KMS-11 (cell line): ENCODE data around the gene PPM1H.

ENCODE experiments used
- H2AFZ ChIP-seq: fragments of 200-600 bp; sonication (generic); 2 replicates; pipeline ENCODE4 v1.6.1; 2016; ENCODE audit warnings: antibody characterized with exemption, mixed run types, low read depth
- H3K27ac ChIP-seq: fragments of 200-600 bp; sonication (generic); 2 replicates; pipeline ENCODE4 v1.6.1; 2016; ENCODE audit warnings: mild to moderate bottlenecking, mixed run types
- H3K27me3 ChIP-seq: fragments of 200-600 bp; sonication (generic); 2 replicates; pipeline ENCODE4 v1.6.1; 2017; ENCODE audit warnings: mild to moderate bottlenecking, low read depth, mixed run types, moderate library complexity; ENCODE audit not compliant: insufficient read depth
- H3K36me3 ChIP-seq: fragments of 200-600 bp; sonication (generic); 2 replicates; pipeline ENCODE4 v1.6.1; 2017; ENCODE audit warnings: mild to moderate bottlenecking, mixed run types; ENCODE audit not compliant: insufficient read depth
- H3K4me1 ChIP-seq: fragments of 200-600 bp; sonication (generic); 2 replicates; pipeline ENCODE4 v1.6.1; 2016; ENCODE audit warnings: mild to moderate bottlenecking, low read depth, mixed run types; ENCODE audit not compliant: poor library complexity, severe bottlenecking
- H3K4me2 ChIP-seq: fragments of 200-600 bp; sonication (generic); 2 replicates; pipeline ENCODE4 v1.7.0; 2016; ENCODE audit warnings: mild to moderate bottlenecking, mixed run types
- H3K4me3 ChIP-seq: fragments of 200-600 bp; sonication (generic); IDR thresholded peaks from 2 replicates; pipeline ENCODE4 v1.6.1; 2017; ENCODE audit warnings: low read depth, low read length, mixed read lengths; ENCODE audit not compliant: insufficient read depth
- H3K79me2 ChIP-seq: fragments of 200-600 bp; sonication (generic); 2 replicates; pipeline ENCODE4 v1.6.1; 2016; ENCODE audit warnings: low read depth, mixed run types; ENCODE audit not compliant: insufficient read depth
- H3K9ac ChIP-seq: fragments of 200-600 bp; sonication (generic); 2 replicates; pipeline ENCODE4 v1.6.1; 2016; ENCODE audit warnings: mild to moderate bottlenecking, mixed run types
- H4K20me1 ChIP-seq: fragments of 200-600 bp; sonication (generic); 2 replicates; pipeline ENCODE4 v1.6.1; 2016; ENCODE audit warnings: mild to moderate bottlenecking, mixed run types; ENCODE audit not compliant: insufficient read depth
- CTCF ChIP-seq: fragments of 200-600 bp; sonication (generic); conservative IDR thresholded peaks from 2 replicates; pipeline ENCODE4 v1.6.1; 2017; ENCODE audit warnings: low read depth, mild to moderate bottlenecking, antibody characterized with exemption, low read length, moderate library complexity, mixed read lengths

The PPM1H gene

GRCh38 chr12:62653304-62653703 is 281.6 kb downstream of the PPM1H start:
- no peak overlapping the region for H3K4me2 ChIP-seq
- no peak overlapping the region for H3K9ac ChIP-seq
- no peaks in the 10 kb centered on the region for H3K4me1 ChIP-seq
- no peaks in the 10 kb centered on the region for H4K20me1 ChIP-seq
- TF ChIP-seq CTCF, result no peak
- no peak overlapping the region for H2AFZ ChIP-seq
- no peaks in the 10 kb centered on the region for H3K79me2 ChIP-seq
- H3K27me3 ChIP-seq, result no peaks in the 10 kb centered on the region
- H3K4me3 ChIP-seq, result no peak overlapping the region
- H3K36me3 ChIP-seq, result no peaks in the 10 kb centered on the region
- no peak overlapping the region for H3K27ac ChIP-seq

- TF ChIP-seq CTCF, result no peak
- no peaks in the 10 kb centered on the region for H3K79me2 ChIP-seq
- H2AFZ ChIP-seq, result no peak overlapping the region
- H3K4me1 ChIP-seq, result no peaks in the 10 kb centered on the region
- no peaks in the 10 kb centered on the region for H3K27me3 ChIP-seq
- no peak overlapping the region for H3K27ac ChIP-seq
- H3K4me3 ChIP-seq, result no peak overlapping the region
- H4K20me1 ChIP-seq, result no peaks in the 10 kb centered on the region
- no peak overlapping the region for H3K4me2 ChIP-seq
- H3K9ac ChIP-seq, result no peak overlapping the region
- no peaks in the 10 kb centered on the region for H3K36me3 ChIP-seq
Measured at GRCh38 chr12:62651138-62651537, 283.8 kb downstream of the PPM1H start.

GRCh38 chr12:62649412-62650138 is 285.4 kb downstream of the PPM1H start:
- H3K4me2 ChIP-seq, result no peak overlapping the region
- H3K36me3 ChIP-seq, result no peaks in the 10 kb centered on the region
- no peaks in the 10 kb centered on the region for H3K27me3 ChIP-seq
- H4K20me1 ChIP-seq, result no peaks in the 10 kb centered on the region
- no peak overlapping the region for H2AFZ ChIP-seq
- TF ChIP-seq CTCF, result no peak
- no peak overlapping the region for H3K27ac ChIP-seq
- no peaks in the 10 kb centered on the region for H3K79me2 ChIP-seq
- no peaks in the 10 kb centered on the region for H3K4me1 ChIP-seq
- no peak overlapping the region for H3K4me3 ChIP-seq
- no peak overlapping the region for H3K9ac ChIP-seq

- H3K4me3 ChIP-seq, result no peak overlapping the region
- H3K36me3 ChIP-seq, result no peaks in the 10 kb centered on the region
- H2AFZ ChIP-seq, result no peak overlapping the region
- no peaks in the 10 kb centered on the region for H3K27me3 ChIP-seq
- H3K4me2 ChIP-seq, result no peak overlapping the region
- H3K27ac ChIP-seq, result no peak overlapping the region
- no peaks in the 10 kb centered on the region for H3K4me1 ChIP-seq
- no peaks in the 10 kb centered on the region for H4K20me1 ChIP-seq
- H3K79me2 ChIP-seq, result no peaks in the 10 kb centered on the region
- no peak overlapping the region for H3K9ac ChIP-seq
- no peak for TF ChIP-seq CTCF
Measured at GRCh38 chr12:62647586-62647985, 287.4 kb downstream of the PPM1H start.
